ENCODE measurements around the gene ARL8A. TPM values are rescaled to one million over a fixed set of nuclear protein-coding genes. Genes with fewer than 3 reads are reported as not detected.

ARL8A gene
- total and polyA plus RNA-seq, 2 donors (not counting 1 experiment from before 2014, with no cell fraction given) = 67.6 to 70.7 TPM

GRCh38 chr1:202090994-202091393, 53.5 kb downstream of the ARL8A start:
- Histone ChIP-seq H3K4me1 (ENCODE audit: control insufficient read depth in 2 of 2, insufficient read depth in 2 of 2, low read length in 2 of 2) (no peaks in the 10 kb centered on the region), H2AFZ (ENCODE audit: insufficient read depth, low read depth, low read length, poor library complexity, severe bottlenecking) (no peak overlapping the region), H3K9ac (ENCODE audit: low read length) (no peak overlapping the region), H3K79me2 (ENCODE audit: control insufficient read depth, insufficient read depth, low read length) (no peaks in the 10 kb centered on the region), H3K9me3 (ENCODE audit: control extremely low read depth in 1 of 3, control insufficient read depth in 2 of 3, insufficient read depth in 1 of 3, low read length in 2 of 3) (no peaks in the 10 kb centered on the region), H3K4me2 (replicated peaks; ENCODE audit: low read depth, low read length, poor library complexity, severe bottlenecking) (no peak overlapping the region), H3K27me3 (replicated peaks in 1 of 4; ENCODE audit: control extremely low read depth in 1 of 4, control insufficient read depth in 3 of 4, insufficient read depth in 4 of 4, low read length in 3 of 4) (peaks cover 0 to under 1% (median 0%) of the 10 kb centered on the region in 4 experiments), H3K4me3 (ENCODE audit: control extremely low read depth in 1 of 5, extremely low read depth in 1 of 5, insufficient read depth in 1 of 5, low read depth in 2 of 5, low read length in 4 of 5) (no peak overlapping the region), H3K27ac (ENCODE audit: low read length in 2 of 2) (no peak overlapping the region), H3K36me3 (replicated peaks in 1 of 2; ENCODE audit: control extremely low read depth in 1 of 2, control insufficient read depth in 1 of 2, extremely low read depth in 1 of 2, insufficient read depth in 2 of 2, low read length in 1 of 2) (no peaks in the 10 kb centered on the region), H4K20me1 (ENCODE audit: control insufficient read depth, insufficient read depth, low read length, poor library complexity, severe bottlenecking) (no peaks in the 10 kb centered on the region)
- Mint-ChIP-seq H3K27ac (no peak overlapping the region), H3K27me3 (peaks cover 26% of the 10 kb centered on the region), H3K4me3 (no peak overlapping the region), H3K4me1 (no peaks in the 10 kb centered on the region), H3K9me3 (ENCODE audit: insufficient read depth) (no peaks in the 10 kb centered on the region)
- WGBS (ENCODE audit: insufficient coverage) = 93% methylated on average over 3 of the region's 3 CpGs
- no peak for TF ChIP-seq EZH2 (IDR thresholded peaks at IDR 0.05; ENCODE audit: borderline replicate concordance, insufficient read depth, low read depth, low read length, poor library complexity, severe bottlenecking)
- TF ChIP-seq, protein P1, sequence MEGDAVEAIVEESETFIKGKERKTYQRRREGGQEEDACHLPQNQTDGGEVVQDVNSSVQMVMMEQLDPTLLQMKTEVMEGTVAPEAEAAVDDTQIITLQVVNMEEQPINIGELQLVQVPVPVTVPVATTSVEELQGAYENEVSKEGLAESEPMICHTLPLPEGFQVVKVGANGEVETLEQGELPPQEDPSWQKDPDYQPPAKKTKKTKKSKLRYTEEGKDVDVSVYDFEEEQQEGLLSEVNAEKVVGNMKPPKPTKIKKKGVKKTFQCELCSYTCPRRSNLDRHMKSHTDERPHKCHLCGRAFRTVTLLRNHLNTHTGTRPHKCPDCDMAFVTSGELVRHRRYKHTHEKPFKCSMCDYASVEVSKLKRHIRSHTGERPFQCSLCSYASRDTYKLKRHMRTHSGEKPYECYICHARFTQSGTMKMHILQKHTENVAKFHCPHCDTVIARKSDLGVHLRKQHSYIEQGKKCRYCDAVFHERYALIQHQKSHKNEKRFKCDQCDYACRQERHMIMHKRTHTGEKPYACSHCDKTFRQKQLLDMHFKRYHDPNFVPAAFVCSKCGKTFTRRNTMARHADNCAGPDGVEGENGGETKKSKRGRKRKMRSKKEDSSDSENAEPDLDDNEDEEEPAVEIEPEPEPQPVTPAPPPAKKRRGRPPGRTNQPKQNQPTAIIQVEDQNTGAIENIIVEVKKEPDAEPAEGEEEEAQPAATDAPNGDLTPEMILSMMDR (IDR thresholded peaks at IDR 0.05) = no peak
- DNase-seq (no peak), ATAC-seq (ENCODE audit: low read depth) (no peak)
- CTCF ChIA-PET = no interaction called here
- POLR2A ChIA-PET = no interaction called here
- intact Hi-C loops (cut with micrococcal nuclease) = no loop called here

DNA sequence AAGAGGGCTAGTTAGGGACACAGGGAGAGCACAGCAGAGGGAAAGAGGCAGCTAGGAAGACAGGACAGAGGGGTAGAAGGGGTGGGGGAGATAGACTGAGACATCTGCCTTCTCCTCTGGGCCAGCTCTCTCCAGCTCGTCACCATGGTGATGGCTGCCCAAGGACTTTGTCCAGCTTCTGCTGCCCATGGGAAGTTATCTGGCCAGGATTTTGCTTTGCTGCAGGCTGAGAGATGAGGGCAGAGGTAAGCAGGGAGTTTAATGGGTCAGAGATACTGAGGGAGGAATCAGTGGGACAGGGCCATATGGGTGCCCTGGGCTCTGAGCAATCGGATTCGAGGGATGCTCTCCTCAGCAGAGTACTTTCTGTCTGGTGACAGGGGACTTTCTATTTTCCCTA, 56.3 kb downstream of the ARL8A start:
- no peak overlapping the region for H3K27ac ChIP-seq (ENCODE audit: low read length in 2 of 2)
- no peaks in the 10 kb centered on the region for H4K20me1 ChIP-seq (ENCODE audit: control insufficient read depth, insufficient read depth, low read length, poor library complexity, severe bottlenecking)
- 93% methylated on average over 3 of the region's 3 CpGs for whole genome bisulfite sequencing (ENCODE audit: insufficient coverage)
- ChIA-PET POLR2A (interaction anchor here (0.6 kb wide), 1 partner anchor 10 kb away, joined by 3 read pairs; no protein-coding TSS in a partner anchor), CTCF (no interaction called here)
- H3K4me1 ChIP-seq (ENCODE audit: control insufficient read depth in 2 of 2, insufficient read depth in 2 of 2, low read length in 2 of 2) = no peaks in the 10 kb centered on the region
- no peak overlapping the region for H3K4me2 ChIP-seq (replicated peaks; ENCODE audit: low read depth, low read length, poor library complexity, severe bottlenecking)
- ATAC-seq (ENCODE audit: low read depth) (no peak), DNase-seq (no peak)
- intact Hi-C loops (cut with micrococcal nuclease) = no loop called here
- no peaks in the 10 kb centered on the region for H3K79me2 ChIP-seq (ENCODE audit: control insufficient read depth, insufficient read depth, low read length)
- no peaks in the 10 kb centered on the region for H3K9me3 ChIP-seq (ENCODE audit: control extremely low read depth in 1 of 3, control insufficient read depth in 2 of 3, insufficient read depth in 1 of 3, low read length in 2 of 3)
- H3K9ac ChIP-seq (ENCODE audit: low read length) = no peak overlapping the region
- Mint-ChIP-seq H3K27ac (no peak overlapping the region), H3K4me3 (no peak overlapping the region), H3K4me1 (no peaks in the 10 kb centered on the region), H3K27me3 (peaks cover 22% of the 10 kb centered on the region), H3K9me3 (ENCODE audit: insufficient read depth) (no peaks in the 10 kb centered on the region)
- TF ChIP-seq, protein P1 (IDR thresholded peaks at IDR 0.05) = no peak
- TF ChIP-seq EZH2 (IDR thresholded peaks at IDR 0.05; ENCODE audit: borderline replicate concordance, insufficient read depth, low read depth, low read length, poor library complexity, severe bottlenecking) = no peak
- no peak overlapping the region for H2AFZ ChIP-seq (ENCODE audit: insufficient read depth, low read depth, low read length, poor library complexity, severe bottlenecking)
- H3K36me3 ChIP-seq (replicated peaks in 1 of 2; ENCODE audit: control extremely low read depth in 1 of 2, control insufficient read depth in 1 of 2, extremely low read depth in 1 of 2, insufficient read depth in 2 of 2, low read length in 1 of 2) = no peaks in the 10 kb centered on the region
- H3K27me3 ChIP-seq (replicated peaks in 1 of 4; ENCODE audit: control extremely low read depth in 1 of 4, control insufficient read depth in 3 of 4, insufficient read depth in 4 of 4, low read length in 3 of 4) = peaks cover 0 to 2% (median 0%) of the 10 kb centered on the region in 4 experiments
- H3K4me3 ChIP-seq (ENCODE audit: control extremely low read depth in 1 of 5, extremely low read depth in 1 of 5, insufficient read depth in 1 of 5, low read depth in 2 of 5, low read length in 4 of 5) = no peak overlapping the region

Data from B cell (primary cell).